ENCODE results near the gene SGF29.
"Not testable (repeated sequence)": the region's sequence is repeated elsewhere in the genome, so short reads cannot be mapped to it uniquely, and the experiment has no call there.

The SGF29 gene

DNA sequence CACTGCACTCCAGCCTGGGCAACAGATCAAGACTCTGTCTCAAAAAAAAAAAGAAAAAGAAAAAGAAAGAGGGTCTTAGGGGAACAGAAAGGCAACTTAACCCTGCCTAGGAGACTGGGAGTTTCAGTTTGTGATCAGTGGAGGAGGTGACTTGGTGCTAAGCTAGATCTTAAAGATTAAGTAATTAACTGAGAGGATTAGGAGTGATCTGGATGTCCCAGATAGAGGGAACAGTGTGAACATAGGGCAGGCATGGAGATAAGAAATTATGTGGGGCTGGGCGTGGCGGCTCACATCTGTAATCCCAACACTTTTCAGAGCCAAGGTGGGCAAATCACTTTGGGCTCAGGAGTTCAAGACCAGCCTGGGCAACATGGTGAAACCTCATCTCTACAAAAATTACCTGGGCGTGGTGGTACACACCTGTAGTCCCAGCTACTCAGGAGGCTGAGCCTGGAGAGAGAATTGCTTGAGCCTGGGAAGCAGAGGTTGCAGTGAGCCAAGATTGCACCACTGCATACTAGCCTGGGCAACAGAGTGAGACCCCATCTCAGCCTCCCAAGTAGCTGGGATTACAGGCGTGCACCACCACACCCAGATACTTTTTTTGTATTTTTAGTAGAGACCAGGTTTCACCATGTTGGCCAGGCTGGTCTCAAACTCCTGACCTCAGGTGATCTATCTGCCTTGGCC lies 12.7 kb downstream of the SGF29 start:
- ATAC-seq, DNase-seq: not testable (repeated sequence)

DNA sequence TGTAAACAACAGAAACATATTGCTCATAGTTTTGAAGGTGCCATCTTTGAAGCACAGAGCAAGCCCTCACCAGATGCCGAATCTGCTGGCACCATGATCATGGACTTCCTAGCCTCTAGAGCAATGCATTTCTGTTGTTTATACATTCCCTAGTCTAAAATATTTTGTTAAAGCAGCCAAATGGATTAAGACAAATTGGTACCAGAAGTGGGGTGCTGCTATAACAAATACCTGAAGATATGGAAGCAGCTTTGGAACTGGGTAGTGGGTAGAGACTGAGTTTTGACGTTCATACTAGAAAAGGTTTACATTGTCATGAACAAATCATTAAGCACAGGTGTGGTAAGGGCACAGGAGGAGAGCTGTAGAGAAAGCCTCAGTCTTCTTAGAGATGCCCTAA lies 13.6 kb downstream of the SGF29 start:
- DNase-seq = no peak
- no peak for ATAC-seq

DNA sequence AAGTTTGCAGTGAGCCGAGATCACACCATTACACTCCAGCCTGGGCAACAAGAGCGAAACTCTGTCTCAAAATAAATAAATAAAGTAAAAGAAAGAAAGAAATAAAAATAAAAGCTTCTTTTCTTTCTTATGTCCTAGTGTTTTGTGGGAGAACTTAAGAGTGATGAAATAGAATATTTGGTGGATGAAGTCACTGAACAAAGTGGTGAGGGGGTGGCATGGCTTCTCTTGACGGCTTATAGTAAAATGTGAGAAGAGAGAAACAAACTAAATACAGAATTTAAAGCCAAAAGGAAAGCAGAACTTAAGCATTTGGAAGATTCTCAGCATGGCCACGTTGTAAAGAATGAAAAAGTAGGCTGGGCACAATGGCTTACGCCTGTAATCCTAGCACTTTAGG lies 15.3 kb downstream of the SGF29 start:
- DNase-seq (no peak), ATAC-seq (no peak)

- DNase-seq (no peak), ATAC-seq (no peak)
Observed at GRCh38 chr16:28569968-28570752, 16.4 kb downstream of the SGF29 start.

DNA sequence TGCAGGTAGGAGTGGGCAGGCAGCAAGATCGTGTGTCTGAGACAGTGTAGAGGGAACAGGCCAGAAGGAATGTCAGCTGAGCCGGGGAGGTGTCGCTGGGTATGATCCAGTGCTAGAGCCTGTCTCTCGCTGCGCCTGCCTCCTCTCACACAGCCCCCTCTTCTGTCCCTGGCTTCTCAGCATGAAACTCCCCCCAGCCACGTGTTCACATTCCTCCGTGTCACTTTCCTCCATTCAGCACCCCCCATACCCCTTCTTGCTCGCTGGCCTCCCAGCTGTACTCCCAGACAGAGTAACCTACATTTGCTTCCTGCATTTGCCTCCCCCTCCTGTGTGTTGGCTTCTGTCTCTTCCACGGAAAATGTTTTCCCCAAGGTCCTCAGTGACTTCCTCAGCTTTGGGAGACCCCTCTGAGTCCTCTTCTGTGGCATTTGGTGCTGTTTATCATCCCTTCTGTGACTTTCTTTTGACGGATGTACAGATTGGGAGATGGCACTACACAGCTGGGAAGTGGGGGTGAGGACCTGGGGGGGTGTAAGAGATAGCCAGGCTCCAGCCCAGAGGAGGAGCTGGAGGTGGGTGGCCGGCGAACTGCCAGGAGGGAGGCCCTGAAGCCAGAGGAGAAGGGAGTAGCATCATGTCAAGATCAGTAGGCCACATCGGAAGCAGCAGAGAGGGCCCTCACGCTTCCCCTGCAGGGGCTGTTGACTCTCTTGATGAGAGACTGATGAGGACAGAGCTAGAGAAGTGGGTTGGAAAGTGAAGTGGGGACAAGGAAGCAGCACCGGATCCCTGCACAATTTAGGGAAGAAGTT lies 19.2 kb downstream of the SGF29 start:
- ATAC-seq = no peak
- no peak for DNase-seq

DNA sequence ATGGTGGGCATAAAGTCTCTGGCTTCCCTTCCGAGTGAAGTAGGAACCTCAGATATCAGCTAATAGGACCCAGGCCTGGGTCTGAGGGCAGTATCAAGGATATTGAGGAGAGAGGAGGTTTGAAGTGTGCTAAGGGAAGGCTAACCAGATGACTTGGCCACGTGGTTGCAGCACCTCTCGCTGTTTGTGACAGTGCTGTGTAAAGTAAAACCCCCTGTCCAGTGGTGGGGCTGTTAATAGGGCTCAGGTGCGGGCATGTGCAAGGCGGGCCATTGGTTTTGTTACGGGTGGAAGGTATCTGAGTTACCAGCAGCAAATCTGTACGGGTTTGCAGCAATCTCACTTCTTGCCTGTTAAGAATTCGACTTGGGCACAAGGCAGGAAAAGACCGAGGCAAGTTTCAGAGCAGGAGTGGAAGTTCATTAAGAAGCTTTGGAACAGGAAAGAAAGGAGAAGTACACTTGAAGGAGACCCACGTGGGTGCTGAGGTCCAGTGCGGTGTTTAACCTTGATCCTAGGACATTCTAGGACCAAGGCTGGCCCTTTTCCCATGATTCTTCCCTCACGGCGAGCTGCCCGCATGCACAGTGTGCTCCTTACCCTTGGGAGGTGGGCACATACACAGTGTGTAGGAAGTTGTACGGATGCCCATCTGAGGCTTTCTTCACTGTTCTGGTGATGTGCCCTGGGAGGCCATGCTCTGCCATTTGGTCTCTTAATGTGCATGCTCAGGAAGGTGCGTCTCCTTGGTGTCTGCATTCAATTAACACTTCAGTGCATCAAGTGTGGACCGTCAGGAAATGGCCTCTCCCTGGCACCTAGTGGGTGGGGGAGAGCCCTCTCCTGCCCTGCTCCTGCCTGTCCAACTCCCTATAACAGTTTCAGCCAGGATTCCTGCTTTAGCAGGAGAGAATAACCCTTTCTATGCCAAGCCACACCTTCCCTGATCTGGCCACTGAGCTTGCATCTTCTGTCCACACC lies 20.3 kb downstream of the SGF29 start:
- ATAC-seq (no peak), DNase-seq (no peak)

DNA sequence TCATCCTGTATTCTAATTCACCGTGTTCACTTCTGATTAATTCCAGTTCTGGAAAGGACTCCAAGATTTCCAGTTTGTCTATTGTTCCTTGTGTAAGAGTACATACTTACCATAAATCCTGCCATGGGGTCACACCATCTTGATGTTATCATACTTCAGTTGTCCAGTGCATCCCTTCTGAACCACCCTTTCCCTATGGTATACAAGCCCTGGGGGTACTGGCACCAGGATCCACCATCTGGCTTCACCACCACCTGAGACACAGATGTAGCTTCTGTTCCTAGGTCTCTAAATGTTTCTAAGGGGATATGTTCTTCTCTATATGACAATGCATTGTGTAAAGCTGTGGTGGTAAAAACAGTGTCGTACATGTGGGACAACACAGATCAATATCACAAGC lies 21.2 kb downstream of the SGF29 start:
- DNase-seq (no peak), ATAC-seq (no peak)

DNA sequence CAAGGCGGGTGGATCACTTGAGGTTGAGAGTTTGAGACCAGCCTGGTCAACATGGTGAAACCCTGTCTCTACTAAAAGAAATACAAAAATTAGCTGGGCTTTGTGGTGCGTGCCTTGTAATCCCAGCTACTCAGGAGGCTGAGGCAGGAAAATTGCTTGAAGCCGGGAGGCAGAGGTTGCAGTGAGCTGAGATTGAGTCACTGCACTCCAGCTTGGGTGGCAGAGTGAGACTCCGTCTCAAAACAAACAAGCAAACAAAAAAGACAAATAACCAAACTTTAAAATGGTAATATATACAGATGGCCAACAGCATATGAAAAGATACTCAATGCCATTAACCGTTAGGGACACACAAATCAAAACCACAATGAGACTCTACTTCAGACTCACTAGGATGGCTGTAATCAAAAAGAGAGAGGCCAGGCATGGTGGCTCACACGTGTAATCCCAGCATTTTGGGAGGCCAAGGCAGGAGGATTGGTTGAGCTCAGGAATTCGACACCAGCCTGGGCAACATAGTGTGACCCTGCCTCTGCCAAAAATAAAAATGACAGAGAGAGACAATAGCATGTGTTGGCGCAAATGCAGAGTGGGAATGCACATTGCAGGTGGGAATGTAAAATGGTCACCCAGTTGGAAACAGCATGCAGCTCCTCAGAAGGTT lies 21.9 kb downstream of the SGF29 start:
- ATAC-seq (no peak), DNase-seq (no peak)

DNA sequence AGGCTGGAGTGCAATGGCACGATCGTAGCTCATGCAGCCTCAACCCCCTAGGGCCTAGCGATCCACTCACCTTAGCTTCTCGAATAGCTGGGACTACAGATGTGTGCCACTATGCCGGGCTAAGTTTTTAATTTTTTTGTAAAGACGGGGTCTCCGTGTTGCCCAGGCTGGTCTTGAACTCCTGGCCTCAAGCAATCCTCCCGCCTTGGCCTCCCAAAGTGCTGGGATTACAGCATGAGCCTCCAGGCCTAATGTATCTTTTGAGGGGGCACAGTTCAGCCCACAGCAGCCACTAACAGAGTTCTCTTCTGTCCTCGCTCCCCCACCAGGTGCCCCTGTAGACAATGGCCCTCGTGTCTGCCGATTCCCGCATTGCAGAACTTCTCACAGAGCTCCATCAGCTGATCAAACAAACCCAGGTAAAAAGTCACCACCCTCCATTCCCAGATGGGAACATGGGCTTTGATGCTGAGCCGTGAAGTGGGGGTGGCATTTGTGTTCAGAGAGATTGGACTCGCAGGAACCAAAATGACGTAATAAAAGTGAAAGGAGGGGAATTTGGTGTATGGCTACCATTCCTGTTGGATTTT lies 27.1 kb downstream of the SGF29 start:
- DNase-seq = no peak
- no peak for ATAC-seq

- ATAC-seq = no peak
- no peak for DNase-seq
Observed at GRCh38 chr16:28585674-28586073, 32.0 kb downstream of the SGF29 start.

- no peak for DNase-seq
- ATAC-seq = no peak
Observed at GRCh38 chr16:28586466-28586865, 32.7 kb downstream of the SGF29 start.

- DNase-seq (no peak), ATAC-seq (no peak)
Observed at GRCh38 chr16:28587386-28587785, 33.7 kb downstream of the SGF29 start.

DNA sequence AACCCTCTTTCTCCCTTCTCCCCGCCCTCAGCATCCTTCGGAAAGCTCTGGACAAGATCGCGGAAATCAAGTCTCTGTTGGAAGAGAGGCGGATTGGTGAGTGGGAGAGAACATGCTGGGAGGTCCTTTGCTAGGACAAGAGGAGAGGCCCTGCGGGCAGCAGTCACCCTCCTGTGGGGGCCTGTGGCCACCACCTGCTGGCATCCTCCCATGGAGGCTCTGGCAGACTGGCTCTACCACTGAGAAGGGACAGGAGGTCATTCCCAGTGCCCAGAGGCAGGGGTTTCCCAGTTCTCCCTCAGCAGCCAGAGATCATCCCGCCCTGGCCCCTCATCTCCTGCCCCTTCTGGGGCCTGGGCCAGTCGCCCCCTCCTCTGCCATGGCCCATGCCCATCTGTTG lies 35.3 kb downstream of the SGF29 start:
- DNase-seq (no peak), ATAC-seq (no peak)

GRCh38 chr16:28589930-28590329 lies 36.2 kb downstream of the SGF29 start:
- DNase-seq (no peak), ATAC-seq (no peak)

DNA sequence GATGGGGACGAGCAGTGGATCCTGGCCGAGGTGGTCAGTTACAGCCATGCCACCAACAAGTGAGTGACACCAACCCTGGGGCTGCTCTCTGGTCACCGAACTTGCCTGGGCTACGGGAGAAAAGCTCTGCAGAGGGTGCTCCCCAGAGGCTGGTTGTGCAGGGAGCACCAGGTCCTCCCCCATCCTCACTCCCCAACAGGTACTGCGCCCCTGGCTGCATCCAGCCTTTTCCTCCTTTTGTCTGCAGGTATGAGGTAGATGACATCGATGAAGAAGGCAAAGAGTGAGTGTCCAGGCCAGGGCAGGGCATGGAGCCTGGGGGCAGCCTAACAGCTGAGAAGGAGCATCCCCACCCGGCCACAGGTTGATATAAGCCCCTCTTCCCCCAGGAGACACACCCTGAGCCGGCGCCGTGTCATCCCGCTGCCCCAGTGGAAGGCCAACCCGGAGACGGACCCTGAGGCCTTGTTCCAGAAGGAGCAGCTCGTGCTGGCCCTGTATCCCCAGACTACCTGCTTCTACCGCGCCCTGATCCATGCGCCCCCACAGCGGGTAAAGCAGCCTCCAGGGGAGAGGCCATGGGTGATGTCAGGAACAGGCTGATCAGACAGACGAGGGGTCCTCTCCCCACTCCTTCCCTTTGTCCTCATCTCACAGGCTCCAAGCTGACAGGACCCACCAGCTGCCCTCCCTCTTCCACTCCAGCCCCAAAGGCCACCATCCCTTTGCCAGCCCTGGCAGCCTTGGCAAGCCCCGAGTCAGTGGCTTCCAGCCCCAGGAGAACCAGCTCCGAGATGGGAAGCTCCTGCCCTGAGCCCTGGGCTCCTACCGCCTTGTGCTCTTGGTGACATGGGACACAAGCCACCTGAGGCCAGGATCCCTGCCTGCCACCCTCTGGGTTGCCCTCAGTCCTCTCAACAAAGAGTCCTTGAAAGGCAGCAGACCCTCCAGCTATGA lies 36.9 kb downstream of the SGF29 start:
- DNase-seq = no peak
- ATAC-seq = no peak

GRCh38 chr16:28591355-28591754 lies 37.6 kb downstream of the SGF29 start:
- DNase-seq (no peak), ATAC-seq (no peak)

DNA sequence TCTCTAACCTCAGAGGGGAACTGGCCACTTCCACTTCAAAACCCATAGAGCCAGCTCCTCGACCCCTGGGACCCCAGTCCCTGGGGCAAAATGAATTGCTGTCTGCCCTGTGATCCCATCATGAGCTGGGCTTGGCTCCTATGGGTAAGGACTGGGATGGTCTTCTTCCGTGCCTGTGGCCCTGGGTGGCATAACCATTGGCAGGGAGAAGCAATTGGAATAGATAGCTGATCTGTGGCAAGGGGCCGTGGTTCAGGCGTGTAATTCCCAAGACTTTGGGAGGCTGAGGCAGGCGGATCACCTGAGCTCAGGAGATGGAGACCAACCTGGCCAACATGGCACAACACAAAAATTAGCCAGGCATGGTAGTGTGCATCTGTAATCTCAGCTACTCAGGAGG lies 38.8 kb downstream of the SGF29 start:
- no peak for DNase-seq
- no peak for ATAC-seq

DNA sequence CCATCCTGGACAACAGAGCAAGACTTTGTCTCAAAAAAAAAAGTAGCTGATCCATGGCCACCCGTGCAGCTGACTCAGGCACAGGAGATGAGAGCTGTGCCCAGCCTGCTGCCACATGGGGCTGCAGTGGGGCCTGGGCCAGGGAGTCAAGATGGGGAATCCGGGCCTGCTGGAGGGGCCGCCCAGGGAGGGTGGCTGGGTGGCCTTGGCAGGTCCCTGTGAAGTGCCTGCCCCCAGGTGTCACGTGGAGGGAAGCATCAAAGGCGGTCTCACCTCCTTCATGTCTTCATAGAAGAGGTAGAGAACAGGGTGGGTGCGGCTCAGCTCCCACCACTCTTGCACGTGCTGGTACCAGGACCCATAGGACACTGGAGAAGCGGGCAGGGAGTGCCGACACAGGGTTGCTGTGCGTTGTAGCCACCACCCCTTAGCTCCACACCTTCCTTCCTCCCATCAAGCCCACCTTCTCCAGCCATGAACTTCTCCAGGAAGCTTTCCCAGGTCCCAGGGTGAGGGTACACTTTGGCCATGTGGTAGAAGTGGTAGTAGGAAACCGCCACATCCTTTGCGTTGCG lies 39.3 kb downstream of the SGF29 start:
- ATAC-seq (no peak), DNase-seq (no peak)

DNA sequence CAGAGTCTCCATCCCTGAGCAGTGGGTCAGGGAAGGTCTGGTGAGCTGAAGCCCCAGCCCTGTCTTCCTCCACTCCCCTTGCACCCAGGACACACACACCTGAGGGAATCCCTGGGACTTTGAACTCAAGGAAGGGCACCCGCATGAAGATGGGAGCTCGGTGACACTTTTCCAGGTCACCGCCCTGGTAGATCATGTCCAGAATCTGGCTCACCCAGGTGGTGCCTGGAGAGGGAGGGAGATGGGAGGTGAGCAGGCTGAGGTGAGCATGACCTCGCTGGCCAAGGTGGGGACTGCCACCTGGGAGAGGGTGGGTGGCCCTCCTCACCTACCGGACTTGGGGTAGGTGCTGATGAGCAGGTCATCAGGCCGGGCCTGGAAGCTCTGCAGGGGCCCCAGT lies 41.7 kb downstream of the SGF29 start:
- not testable (repeated sequence) for ATAC-seq, DNase-seq

All from stimulated activated naive CD8-positive, alpha-beta T cell treated with anti-CD3 and anti-CD28 coated beads, Interleukin-15, Interleukin-2, amounts not matched to agents 100 U/mL and 50 U/mL, for 24 hours (primary cell).